ENCODE results near the gene MAFF. TPM values are rescaled to one million over a fixed set of nuclear protein-coding genes. Genes with fewer than 3 reads are reported as not detected.

Gene MAFF
- total RNA-seq, 1 experiment from 2014 or later: 5.8 TPM

GRCh38 chr22:38176170-38176741, 25.5 kb upstream of the MAFF start:
- H3K27ac ChIP-seq (ENCODE audit: insufficient read length, low read depth, low read length): no peak overlapping the region
- H2AFZ ChIP-seq (ENCODE audit: low read length): no peak overlapping the region
- no peak overlapping the region for H2BK15ac ChIP-seq (ENCODE audit: low read depth, low read length)
- no peak overlapping the region for H3K4me2 ChIP-seq (ENCODE audit: insufficient read depth, insufficient read length, low read length)
- no peak overlapping the region for H3T11ph ChIP-seq (ENCODE audit: low read length)
- no peak overlapping the region for H2AK5ac ChIP-seq (ENCODE audit: insufficient read length, low read length)
- WGBS (ENCODE audit: extremely low coverage, insufficient read length, low lambda C conversion rate): no CpG with 5 or more reads among the region's 14 CpGs
- no peak for DNase-seq
- Mint-ChIP-seq H3K36me3 (ENCODE audit: insufficient read depth in 1 of 3, low read depth in 3 of 3) (peaks cover 0 to 7% (median 0%) of the 10 kb centered on the region in 3 experiments; a peak in 3 of 7 replicates), H3K9me3 (no peaks in the 10 kb centered on the region), H3K4me3 (no peak overlapping the region), H3K27me3 (ENCODE audit: low read depth) (peaks cover 3% of the 10 kb centered on the region; the same call in 1 of the 2 replicates), H3K4me1 (peaks cover 28 to 38% of the 10 kb centered on the region in 2 experiments), H3K27ac (no peak overlapping the region; a peak in 1 of 7 replicates)
- no peak overlapping the region for H2BK120ac ChIP-seq (ENCODE audit: low read depth, low read length, poor library complexity, severe bottlenecking)
- H3K56ac ChIP-seq (ENCODE audit: insufficient read length, low read depth, low read length): no peak overlapping the region
- H3K4ac ChIP-seq (ENCODE audit: low read depth, low read length): no peak overlapping the region; the same call in 1 of the 2 replicates
- H3K23ac ChIP-seq (ENCODE audit: insufficient read length, low read depth, low read length): no peak overlapping the region
- no peak overlapping the region for H2BK12ac ChIP-seq (ENCODE audit: insufficient read length, low read depth, low read length)
- H4K20me1 ChIP-seq (ENCODE audit: control insufficient read depth, insufficient read depth, insufficient read length): no peaks in the 10 kb centered on the region
- peak overlapping the region; percentile 57 for H4K91ac ChIP-seq (ENCODE audit: insufficient read length, low read depth, low read length)
- H2BK20ac ChIP-seq (ENCODE audit: low read depth, low read length, poor library complexity, severe bottlenecking): no peak overlapping the region
- no peaks in the 10 kb centered on the region for H3K79me2 ChIP-seq (ENCODE audit: insufficient read depth, low read length)
- no peak overlapping the region for H3K18ac ChIP-seq (ENCODE audit: insufficient read length, low read depth, low read length)
- H3K9me3 ChIP-seq (ENCODE audit: control insufficient read depth, low read depth, low read length): no peaks in the 10 kb centered on the region
- H3K27me3 ChIP-seq (ENCODE audit: insufficient read depth, low read length): no peaks in the 10 kb centered on the region
- TF ChIP-seq CTCF (conservative IDR thresholded peaks at IDR 0.05): no peak
- H3K9ac ChIP-seq (ENCODE audit: extremely low read depth, insufficient read length, low read length): no peak overlapping the region
- no peak overlapping the region; the same call in 1 of the 2 replicates for H3K14ac ChIP-seq (ENCODE audit: insufficient read depth, low read length)
- H3K79me1 ChIP-seq (ENCODE audit: insufficient read depth, low read depth, low read length, poor library complexity, severe bottlenecking): no peaks in the 10 kb centered on the region
- H3K23me2 ChIP-seq (ENCODE audit: insufficient read length, low read depth, low read length, poor library complexity, severe bottlenecking): peaks cover 5% of the 10 kb centered on the region
- no peak overlapping the region for H2BK5ac ChIP-seq (ENCODE audit: insufficient read length, low read length)
- no peak overlapping the region for H4K8ac ChIP-seq (replicated peaks; ENCODE audit: insufficient read length, low read depth, low read length)
- H4K5ac ChIP-seq (ENCODE audit: insufficient read length, low read depth, low read length): no peak overlapping the region
- peaks cover 11% of the 10 kb centered on the region for H3K4me1 ChIP-seq (ENCODE audit: insufficient read depth, low read length)
